Endothelial cell of umbilical vein (primary cell): Measurements from ENCODE around the gene PCDHB14.

Source experiments
- CTCF ChIP-seq, 2 donors: IDR thresholded peaks; 1 replicate in 1 of 2; 2 replicates in 1 of 2; pipeline ENCODE4 v1.5.1; 2011; ENCODE audit warnings: low read length in 2 of 2, mild to moderate bottlenecking in 2 of 2, moderate library complexity in 2 of 2, control low read depth in 1 of 2, inconsistent platforms in 1 of 2, low read depth in 1 of 2; ENCODE audit not compliant: insufficient read depth in 1 of 2; ENCODE audit errors: extremely low read depth in 1 of 2
- EZH2 ChIP-seq: IDR thresholded peaks from 2 replicates; pipeline ENCODE4 v1.6.1; 2012; ENCODE audit warnings: borderline replicate concordance, low read depth, mild to moderate bottlenecking, moderate library complexity, low read length, inconsistent platforms; ENCODE audit not compliant: severe bottlenecking
- FOS ChIP-seq: IDR thresholded peaks from 2 replicates; pipeline ENCODE4 v1.6.1; 2011; ENCODE audit warnings: mild to moderate bottlenecking, low read length, moderate library complexity, borderline replicate concordance; ENCODE audit not compliant: insufficient read depth
- JUN ChIP-seq: IDR thresholded peaks from 2 replicates; pipeline ENCODE4 v1.6.1; 2011; ENCODE audit warnings: borderline replicate concordance, low read depth; ENCODE audit not compliant: insufficient read length, insufficient read depth
- MAX ChIP-seq: IDR thresholded peaks from 2 replicates; pipeline ENCODE4 v1.6.1; 2011; ENCODE audit not compliant: insufficient read depth, insufficient read length
- MYC ChIP-seq: IDR thresholded peaks from one replicate; pipeline ENCODE4 v1.6.1; 2011; ENCODE audit warnings: mild to moderate bottlenecking, low read depth, low read length
- POLR2A ChIP-seq: IDR thresholded peaks from 2 replicates; pipeline ENCODE4 v1.6.1; 2012; ENCODE audit warnings: low read depth, mild to moderate bottlenecking, control low read depth, low read length
- POLR2AphosphoS5 ChIP-seq: IDR thresholded peaks from 2 replicates; pipeline ENCODE4 v1.6.1; 2012; ENCODE audit warnings: low read depth, mild to moderate bottlenecking, control low read depth, low read length, moderate library complexity; ENCODE audit not compliant: insufficient read depth

- TF ChIP-seq JUN (no peak), FOS (no peak), EZH2 (no peak), CTCF (IDR thresholded peaks at IDR 0.05; ENCODE audit: extremely low read depth in 1 of 2, insufficient read depth in 1 of 2, low read depth in 1 of 2, low read length in 2 of 2) (no peak), POLR2A (no peak), POLR2AphosphoS5 (no peak), MYC (no peak), MAX (no peak)
Measured at GRCh38 chr5:141269195-141269594, 46.1 kb downstream of the PCDHB14 start.
